GM23248 (cell line): ENCODE data around the gene PLAAT1. TPM values are rescaled to one million over a fixed set of nuclear protein-coding genes. Genes with fewer than 3 reads are reported as not detected.

ENCODE experiments used
- DNase-seq: peaks from one replicate; pipeline ENCODE4 v3.0.0-alpha.2; 2015
- H2AFZ ChIP-seq: fragments of 200-600 bp; sonication (generic); 2 replicates; pipeline ENCODE4 v1.6.1; 2016; ENCODE audit warnings: antibody characterized with exemption
- H3F3A ChIP-seq: fragments of 200-600 bp; sonication (generic); 2 replicates; pipeline ENCODE4 v1.6.1; 2016; ENCODE audit warnings: mild to moderate bottlenecking, antibody characterized with exemption, mixed run types; ENCODE audit not compliant: insufficient read depth
- H3K27ac ChIP-seq: fragments of 200-600 bp; sonication (generic); 2 replicates; pipeline ENCODE4 v1.5.1; 2016; ENCODE audit warnings: mild to moderate bottlenecking
- H3K27me3 ChIP-seq: fragments of 200-600 bp; sonication (generic); replicated peaks from 2 replicates; pipeline ENCODE4 v1.6.1; 2016; ENCODE audit warnings: mild to moderate bottlenecking; ENCODE audit not compliant: insufficient read depth
- H3K36me3 ChIP-seq: fragments of 200-600 bp; sonication (generic); 2 replicates; pipeline ENCODE4 v1.6.1; 2016; ENCODE audit warnings: low read depth, mild to moderate bottlenecking
- H3K4me1 ChIP-seq: fragments of 200-600 bp; sonication (generic); 2 replicates; pipeline ENCODE4 v1.6.1; 2016; ENCODE audit warnings: mild to moderate bottlenecking; ENCODE audit not compliant: insufficient read depth
- H3K4me2 ChIP-seq: fragments of 200-600 bp; sonication (generic); one replicate; pipeline ENCODE4 v1.6.1; 2016; ENCODE audit warnings: mild to moderate bottlenecking; ENCODE audit not compliant: unreplicated experiment
- H3K4me3 ChIP-seq: fragments of 200-600 bp; sonication (generic); 2 replicates; pipeline ENCODE4 v1.5.1; 2016; ENCODE audit warnings: mild to moderate bottlenecking
- H3K79me2 ChIP-seq: fragments of 200-600 bp; sonication (generic); 2 replicates; pipeline ENCODE4 v1.6.1; 2016; ENCODE audit warnings: mild to moderate bottlenecking; ENCODE audit not compliant: insufficient read depth
- H3K9ac ChIP-seq: fragments of 200-600 bp; sonication (generic); 2 replicates; pipeline ENCODE4 v1.6.1; 2016; ENCODE audit warnings: mild to moderate bottlenecking
- H3K9me2 ChIP-seq: fragments of 200-600 bp; sonication (generic); 2 replicates; pipeline ENCODE4 v1.6.1; 2016; ENCODE audit warnings: mixed run types, mild to moderate bottlenecking, moderate library complexity; ENCODE audit not compliant: insufficient read depth
- H3K9me3 ChIP-seq: fragments of 200-600 bp; sonication (generic); one replicate; pipeline ENCODE4 v1.6.1; 2017; ENCODE audit warnings: low read depth
- H4K20me1 ChIP-seq: fragments of 200-600 bp; sonication (generic); 2 replicates; pipeline ENCODE4 v1.6.0; 2016; ENCODE audit not compliant: insufficient read depth
- EZH2 ChIP-seq: fragments of 200-600 bp; sonication (generic); IDR thresholded peaks from 2 replicates; pipeline ENCODE4 v1.6.1; 2018; ENCODE audit warnings: antibody characterized with exemption, mild to moderate bottlenecking; ENCODE audit not compliant: insufficient read depth, poor library complexity, severe bottlenecking
- EZH2phosphoT487 ChIP-seq: fragments of 200-600 bp; sonication (generic); IDR thresholded peaks from 2 replicates; pipeline ENCODE4 v1.6.1; 2018; ENCODE audit warnings: antibody characterized with exemption, moderate library complexity, mild to moderate bottlenecking, low read depth; ENCODE audit not compliant: insufficient read depth
- WGBS, 2 experiments: methylation state at CpG; one replicate each; pipeline ENCODE4 v1.1.6; 2015 to 2017; ENCODE audit warnings: low lambda C conversion rate in 2 of 2, low coverage in 1 of 2; ENCODE audit errors: missing lambda C conversion rate in 2 of 2; 5-methylcytosine and 5-hydroxymethylcytosine counted together
- in situ Hi-C: fragments of 300-500 bp; cut with MboI; formaldehyde crosslinking; loops from 2 replicates; pipeline ENCODE4 v1.15.0; 2020
- polyA plus RNA-seq: library from polyadenylated mRNA; unstranded; fragments of >200 nt; fragmentation: Nextera tagmentation; extraction: Ambion mirVana; gene quantifications from 2 replicates; pipeline ENCODE4 v1.2.1, GENCODE V29; 2016
- total RNA-seq: library from RNA; depleted of rRNA; stranded (reverse); fragments of >200 nt; shearing (Covaris generic); gene quantifications from 2 replicates; pipeline ENCODE4 v1.2.3, GENCODE V29; 2014

Gene PLAAT1
- total and polyA plus RNA-seq, 2 experiments from 2014 or later, result not detected

DNA sequence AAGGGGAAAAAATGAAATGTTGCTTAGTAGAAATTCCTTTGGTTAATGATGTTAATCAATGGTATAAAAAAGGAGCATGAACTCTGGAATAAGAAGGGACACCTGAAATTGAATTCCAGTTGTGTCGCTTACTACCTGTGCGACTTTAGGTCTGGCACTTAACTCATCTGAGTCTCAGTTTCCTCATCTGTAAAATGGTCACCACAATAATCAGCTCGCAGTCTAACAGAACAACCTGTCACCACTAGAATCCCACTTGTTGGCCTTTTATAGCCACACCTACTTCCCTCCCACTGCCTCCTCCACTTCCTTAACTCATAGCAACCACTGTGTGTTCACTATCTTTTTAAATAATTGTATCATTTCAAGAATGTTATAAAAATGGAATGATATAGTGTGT lies 2.5 kb downstream of the PLAAT1 start:
- H3K9me2 ChIP-seq, result no peaks in the 10 kb centered on the region
- in situ Hi-C loops, result no loop called here
- no peaks in the 10 kb centered on the region for H3K36me3 ChIP-seq
- H3K9me3 ChIP-seq, result no peaks in the 10 kb centered on the region
- 45 to 50% methylated on average over 3 of the region's 3 CpGs for WGBS, 2 experiments
- no peak overlapping the region for H3K27ac ChIP-seq
- no peak overlapping the region for H3K4me2 ChIP-seq
- no peak overlapping the region for H3K9ac ChIP-seq
- no peak overlapping the region for H2AFZ ChIP-seq
- no peak for TF ChIP-seq EZH2
- TF ChIP-seq EZH2phosphoT487, result no peak
- no peaks in the 10 kb centered on the region for H3K4me1 ChIP-seq
- no peaks in the 10 kb centered on the region for H3K79me2 ChIP-seq
- DNase-seq, result no peak
- peaks cover 16% of the 10 kb centered on the region for H3K27me3 ChIP-seq
- no peaks in the 10 kb centered on the region for H3F3A ChIP-seq
- H4K20me1 ChIP-seq, result no peaks in the 10 kb centered on the region
- no peak overlapping the region for H3K4me3 ChIP-seq

DNA sequence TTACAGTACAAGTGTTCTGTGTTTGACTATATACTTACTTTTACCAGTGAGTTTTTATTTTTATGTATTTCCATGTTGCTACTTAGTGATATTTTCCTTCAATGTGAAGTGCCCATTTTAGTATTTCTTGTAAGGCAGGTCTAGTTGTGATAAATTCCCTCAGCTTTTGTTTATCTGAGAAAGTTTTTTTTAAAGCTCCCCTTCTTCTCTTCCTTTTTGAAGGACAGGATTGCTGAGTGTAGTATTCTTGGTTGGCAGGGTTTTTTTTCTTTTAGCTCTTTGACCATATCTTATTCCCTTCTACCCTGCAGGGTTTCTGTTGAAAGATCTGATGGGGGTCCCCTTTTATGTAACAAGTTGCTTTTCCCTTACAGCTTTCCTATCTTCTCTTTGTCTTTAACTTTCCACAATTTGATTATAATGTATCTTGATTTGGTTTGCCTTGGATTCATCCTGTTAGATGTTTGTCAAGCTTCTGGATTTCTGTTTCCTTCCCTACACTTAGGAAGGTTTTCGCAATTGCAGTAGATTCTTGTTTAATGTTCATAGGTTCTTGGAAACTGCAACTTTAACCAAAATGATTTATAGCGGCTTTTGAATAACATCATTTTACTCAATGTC lies 7.9 kb downstream of the PLAAT1 start:
- Histone ChIP-seq H3K4me3 (no peak overlapping the region), H3K27ac (no peak overlapping the region), H3K9me3 (no peaks in the 10 kb centered on the region), H4K20me1 (no peaks in the 10 kb centered on the region), H3K4me2 (no peak overlapping the region), H3K27me3 (no peaks in the 10 kb centered on the region), H3K9me2 (no peaks in the 10 kb centered on the region), H3K36me3 (no peaks in the 10 kb centered on the region), H3F3A (no peaks in the 10 kb centered on the region), H2AFZ (no peak overlapping the region), H3K79me2 (no peaks in the 10 kb centered on the region), H3K4me1 (no peaks in the 10 kb centered on the region), H3K9ac (no peak overlapping the region)
- TF ChIP-seq EZH2phosphoT487 (no peak), EZH2 (no peak)
- DNase-seq, result no peak
- 38 to 46% methylated on average over 2 of the region's 2 CpGs for WGBS, 2 experiments
- in situ Hi-C loops, result no loop called here

DNA sequence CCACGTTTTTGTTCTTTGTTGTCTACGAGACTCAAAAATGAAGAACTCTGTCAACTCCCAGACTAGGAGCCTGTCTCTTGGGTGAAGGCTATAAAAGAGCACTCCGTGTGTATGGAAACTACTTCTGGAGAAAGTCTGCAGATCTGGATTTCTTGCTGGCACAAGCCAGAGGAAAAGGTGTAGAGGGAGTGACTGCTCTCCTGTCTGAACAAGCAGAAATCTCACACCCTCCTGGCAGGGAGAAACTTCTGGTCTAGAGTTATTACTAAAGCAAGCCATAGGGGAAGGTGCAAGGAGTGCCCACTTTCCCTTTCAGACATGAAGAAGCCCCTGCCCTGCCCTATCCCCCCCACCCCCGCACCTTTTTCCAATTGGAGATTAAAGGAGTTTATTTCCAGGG lies 9.5 kb downstream of the PLAAT1 start:
- no peak for TF ChIP-seq EZH2
- TF ChIP-seq EZH2phosphoT487, result no peak
- Histone ChIP-seq H3K9me2 (no peaks in the 10 kb centered on the region), H3K4me1 (no peaks in the 10 kb centered on the region), H3K27ac (no peak overlapping the region), H3K9me3 (no peaks in the 10 kb centered on the region), H3K9ac (no peak overlapping the region), H2AFZ (no peak overlapping the region), H3K36me3 (no peaks in the 10 kb centered on the region), H3K4me3 (no peak overlapping the region), H3K27me3 (no peaks in the 10 kb centered on the region), H4K20me1 (no peaks in the 10 kb centered on the region), H3K79me2 (no peaks in the 10 kb centered on the region), H3K4me2 (no peak overlapping the region), H3F3A (no peaks in the 10 kb centered on the region)
- no peak for DNase-seq
- 17 to 18% methylated on average over 3 to 4 of the region's 4 CpGs for whole genome bisulfite sequencing, 2 experiments
- in situ Hi-C loops, result no loop called here

DNA sequence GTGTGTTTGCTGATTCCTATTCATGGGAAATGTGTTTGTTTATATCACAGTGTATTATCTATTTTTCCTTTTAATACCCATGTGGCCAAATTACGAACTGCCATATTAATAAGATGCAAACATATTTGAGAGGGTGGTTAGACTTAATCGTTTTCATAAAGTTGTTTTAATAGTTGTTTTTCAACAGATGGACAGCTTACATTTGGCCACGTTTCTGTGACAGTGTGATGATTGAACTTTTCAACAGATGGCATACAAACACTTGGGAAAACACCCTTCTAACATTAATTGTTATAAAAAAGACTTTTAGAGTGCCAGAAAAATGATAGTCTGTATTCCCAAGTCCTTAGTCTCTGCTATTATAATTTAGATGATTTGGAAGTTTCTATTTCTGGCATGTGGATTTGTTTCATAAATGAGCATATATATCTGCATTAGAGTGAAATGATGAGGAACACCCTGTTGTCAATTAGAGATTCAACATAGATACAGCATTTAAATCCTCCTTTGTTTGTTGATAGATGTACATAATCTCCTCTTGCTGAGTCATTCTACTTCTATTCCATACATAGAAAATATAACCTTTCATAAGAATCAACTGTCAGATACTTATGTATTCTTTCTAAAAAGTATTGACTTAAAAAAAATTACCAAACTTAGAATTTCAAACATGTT lies 13.1 kb downstream of the PLAAT1 start:
- DNase-seq, result no peak
- no peak overlapping the region for H3K4me2 ChIP-seq
- no peaks in the 10 kb centered on the region for H3K27me3 ChIP-seq
- no peaks in the 10 kb centered on the region for H4K20me1 ChIP-seq
- H3K27ac ChIP-seq, result no peak overlapping the region
- in situ Hi-C loops, result no loop called here
- 1 to 2% methylated on average over 3 of the region's 3 CpGs for WGBS, 2 experiments
- no peaks in the 10 kb centered on the region for H3K36me3 ChIP-seq
- no peaks in the 10 kb centered on the region for H3K4me1 ChIP-seq
- H2AFZ ChIP-seq, result no peak overlapping the region
- no peaks in the 10 kb centered on the region for H3K9me2 ChIP-seq
- no peaks in the 10 kb centered on the region for H3F3A ChIP-seq
- H3K79me2 ChIP-seq, result no peaks in the 10 kb centered on the region
- H3K9me3 ChIP-seq, result no peaks in the 10 kb centered on the region
- H3K9ac ChIP-seq, result no peak overlapping the region
- TF ChIP-seq EZH2 (no peak), EZH2phosphoT487 (no peak)
- no peak overlapping the region for H3K4me3 ChIP-seq
